Liver (tissue), 9 donors: ENCODE measurements around the gene CDH23. TPM values are rescaled to one million over a fixed set of nuclear protein-coding genes. Genes with fewer than 3 reads are reported as not detected.

Experiments
- DNase-seq: peaks from one replicate; pipeline ENCODE4 v3.0.0-alpha.2; 2017; ENCODE audit warnings: low spot score
- H3K27ac ChIP-seq, 2 donors: one replicate each; pipeline ENCODE4 v1.7.0; 2013; ENCODE audit warnings: inconsistent platforms in 2 of 2, low read length in 2 of 2, control low read depth in 1 of 2, low read depth in 1 of 2, mild to moderate bottlenecking in 1 of 2
- H3K27me3 ChIP-seq, 4 donors: one replicate each; pipeline versions ENCODE4 v1.6.1 to v1.7.0; 2013; ENCODE audit warnings: low read length in 3 of 4, inconsistent platforms in 1 of 4, mild to moderate bottlenecking in 1 of 4, moderate library complexity in 1 of 4; ENCODE audit not compliant: control insufficient read depth in 4 of 4, insufficient read depth in 4 of 4
- H3K36me3 ChIP-seq, 4 donors: one replicate each; pipeline versions ENCODE4 v1.6.1 to v1.7.0; 2013; ENCODE audit warnings: low read length in 3 of 4, mild to moderate bottlenecking in 3 of 4, low read depth in 1 of 4, moderate library complexity in 1 of 4; ENCODE audit not compliant: control insufficient read depth in 4 of 4, insufficient read depth in 3 of 4
- H3K4me1 ChIP-seq, 4 donors: one replicate each; pipeline versions ENCODE4 v1.6.1 to v1.7.0; 2013; ENCODE audit warnings: low read length in 3 of 4, mild to moderate bottlenecking in 3 of 4, moderate library complexity in 1 of 4; ENCODE audit not compliant: control insufficient read depth in 4 of 4, insufficient read depth in 4 of 4
- H3K4me3 ChIP-seq, 3 donors: one replicate each; pipeline versions ENCODE4 v1.6.1 to v1.7.0; 2013; ENCODE audit warnings: low read length in 3 of 3, control low read depth in 1 of 3, low read depth in 1 of 3, mild to moderate bottlenecking in 1 of 3
- H3K9ac ChIP-seq, 2 donors: one replicate each; pipeline ENCODE4 v1.7.0; 2013; ENCODE audit warnings: low read length in 2 of 2, mild to moderate bottlenecking in 2 of 2, moderate library complexity in 2 of 2, control low read depth in 1 of 2, low read depth in 1 of 2
- H3K9me3 ChIP-seq, 4 donors: one replicate each; pipeline versions ENCODE4 v1.6.1 to v1.7.0; 2013; ENCODE audit warnings: low read length in 3 of 4; ENCODE audit not compliant: control insufficient read depth in 4 of 4
- EGR1 ChIP-seq, 2 donors: IDR thresholded peaks; 2 replicates each; pipeline ENCODE4 v1.6.1; 2016 to 2018; ENCODE audit warnings: antibody characterized with exemption in 2 of 2, low read depth in 2 of 2
- FOXA1 ChIP-seq: IDR thresholded peaks from 2 replicates; pipeline ENCODE4 v1.6.1; 2016; ENCODE audit warnings: antibody characterized with exemption
- FOXA2 ChIP-seq: IDR thresholded peaks from 2 replicates; pipeline ENCODE4 v1.6.1; 2016; ENCODE audit warnings: antibody characterized with exemption
- GABPA ChIP-seq, 2 donors: IDR thresholded peaks in 1 of 2; conservative IDR thresholded peaks in 1 of 2; 2 replicates each; pipeline ENCODE4 v1.6.1; 2016; ENCODE audit warnings: antibody characterized with exemption in 2 of 2, mild to moderate bottlenecking in 1 of 2, moderate library complexity in 1 of 2
- HNF4A ChIP-seq, 2 donors: conservative IDR thresholded peaks; 2 replicates each; pipeline ENCODE4 v1.6.1; 2016; ENCODE audit warnings: antibody characterized with exemption in 2 of 2, mild to moderate bottlenecking in 2 of 2
- HNF4G ChIP-seq: IDR thresholded peaks from 2 replicates; pipeline ENCODE4 v1.6.1; 2016; ENCODE audit warnings: antibody characterized with exemption
- JUND ChIP-seq, 2 donors: IDR thresholded peaks; 2 replicates each; pipeline ENCODE4 v1.6.1; 2016; ENCODE audit warnings: antibody characterized with exemption in 2 of 2
- NR2F2 ChIP-seq: IDR thresholded peaks from 2 replicates; pipeline ENCODE4 v1.6.1; 2016; ENCODE audit warnings: antibody characterized with exemption
- RAD21 ChIP-seq, 2 donors: IDR thresholded peaks; 2 replicates each; pipeline ENCODE4 v1.6.1; 2016; ENCODE audit warnings: antibody characterized with exemption in 2 of 2, mild to moderate bottlenecking in 2 of 2
- RXRA ChIP-seq, 2 donors: IDR thresholded peaks; 2 replicates each; pipeline ENCODE4 v1.6.1; 2017 to 2018; ENCODE audit warnings: antibody characterized with exemption in 2 of 2, mild to moderate bottlenecking in 1 of 2
- SP1 ChIP-seq: IDR thresholded peaks from 2 replicates; pipeline ENCODE4 v1.6.1; 2018; ENCODE audit warnings: antibody characterized with exemption, mild to moderate bottlenecking
- TAF1 ChIP-seq: conservative IDR thresholded peaks from 2 replicates; pipeline ENCODE4 v1.6.1; 2016; ENCODE audit warnings: antibody characterized with exemption, mild to moderate bottlenecking
- YY1 ChIP-seq: IDR thresholded peaks from 2 replicates; pipeline ENCODE4 v1.6.1; 2016; ENCODE audit warnings: antibody characterized with exemption, mild to moderate bottlenecking
- WGBS: extraction: QIAGEN DNeasy Blood & Tissue Kit; methylation state at CpG from one replicate; pipeline ENCODE4 v1.1.7; 2013; 5-methylcytosine and 5-hydroxymethylcytosine counted together
- polyA plus RNA-seq, 2 donors: library from polyadenylated mRNA; stranded (reverse) in 1 of 2; unstranded in 1 of 2; fragments of 200-250 nt in 1 of 2; fragments of >200 nt in 1 of 2; fragmentation: Nextera tagmentation in 1 of 2; extraction: Ambion mirVana in 1 of 2; gene quantifications; one replicate each; pipeline versions ENCODE4 v1.2.1 to v1.2.3, GENCODE V29; 2013 to 2015
- total RNA-seq, 2 donors: library from RNA; depleted of rRNA; stranded (reverse); fragments of >200 nt; gene quantifications; one replicate each; pipeline ENCODE4 v1.2.3, GENCODE V29; 2014
- TF ChIP-seq, protein P1 (sequence below): IDR thresholded peaks from 2 replicates; pipeline ENCODE4 v1.6.1; 2016; ENCODE audit warnings: antibody characterized with exemption
- TF ChIP-seq, protein P2 (sequence below): fragments of 150-350 bp; IDR thresholded peaks from 2 replicates; pipeline ENCODE4 v1.5.1; 2017; ENCODE audit warnings: improper control_type of control experiment, low read depth, low read length; ENCODE audit not compliant: missing input control
- TF ChIP-seq, protein P3 (sequence below): IDR thresholded peaks from 2 replicates; pipeline ENCODE4 v1.6.1; 2016; ENCODE audit warnings: antibody characterized with exemption
- TF ChIP-seq, protein P4 (sequence below): IDR thresholded peaks from 2 replicates; pipeline ENCODE4 v1.6.1; 2016; ENCODE audit warnings: antibody characterized with exemption
- TF ChIP-seq, protein P5 (sequence below): IDR thresholded peaks from 2 replicates; pipeline ENCODE4 v1.6.1; 2016; ENCODE audit warnings: antibody characterized with exemption, mild to moderate bottlenecking
- donor health status: healthy.
- donor health status: healthy.
- donor health status: healthy.
- donor health status: healthy.
- donor health status: healthy.

CDH23 gene
- total and polyA plus RNA-seq, 4 donors = 1.5 to 4.7 (median 3.4) TPM

DNA sequence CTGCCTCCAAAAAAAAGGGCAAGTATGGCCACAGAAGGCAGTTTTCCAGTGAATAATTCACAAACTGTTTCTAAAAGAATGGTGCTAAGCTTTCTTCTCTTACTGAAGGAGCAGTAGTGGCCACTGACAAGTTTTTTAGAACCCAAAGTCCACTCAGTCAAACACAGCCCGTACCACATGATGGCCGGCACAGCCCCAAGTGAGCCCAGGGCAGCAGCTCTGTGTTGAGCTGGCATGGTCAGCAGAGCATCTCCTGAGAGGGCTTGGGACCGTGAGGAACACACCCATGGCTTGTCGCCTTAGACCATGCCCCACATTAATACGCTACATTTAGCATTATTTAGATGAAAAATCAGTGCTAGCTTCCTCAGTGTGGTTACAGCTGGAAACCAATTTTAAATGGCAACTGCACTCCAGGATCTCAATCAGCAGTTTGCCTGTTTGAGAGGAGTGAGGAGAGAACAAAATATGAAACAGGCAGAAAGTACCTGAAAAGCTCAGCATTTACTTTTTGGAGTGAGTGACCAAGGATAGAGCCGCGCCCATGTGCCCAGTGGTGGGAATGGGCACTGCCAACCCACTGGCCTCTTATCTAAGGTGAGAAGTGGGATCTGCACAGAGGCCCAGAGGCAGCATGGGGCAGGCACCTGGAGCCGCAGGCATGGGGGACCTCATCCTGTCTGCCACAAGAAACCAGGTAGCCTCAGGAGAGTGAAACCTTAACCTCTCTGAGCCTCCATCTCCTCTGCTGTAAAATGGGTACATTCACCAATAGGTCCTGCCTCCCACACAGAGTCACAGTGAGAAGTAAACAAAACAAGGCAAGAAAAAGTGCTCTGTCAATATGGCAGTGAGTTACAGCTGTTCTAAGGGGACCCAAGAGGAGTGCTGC is 437.0 kb downstream of the CDH23 start:
- no peak for TF ChIP-seq TAF1
- TF ChIP-seq HNF4A (conservative IDR thresholded peaks at IDR 0.05) = no peak
- TF ChIP-seq, protein P1, sequence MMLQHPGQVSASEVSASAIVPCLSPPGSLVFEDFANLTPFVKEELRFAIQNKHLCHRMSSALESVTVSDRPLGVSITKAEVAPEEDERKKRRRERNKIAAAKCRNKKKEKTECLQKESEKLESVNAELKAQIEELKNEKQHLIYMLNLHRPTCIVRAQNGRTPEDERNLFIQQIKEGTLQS = no peak
- TF ChIP-seq EGR1 (IDR thresholded peaks at IDR 0.05; ENCODE audit: low read depth in 2 of 2) = no peak
- TF ChIP-seq, protein P2, sequence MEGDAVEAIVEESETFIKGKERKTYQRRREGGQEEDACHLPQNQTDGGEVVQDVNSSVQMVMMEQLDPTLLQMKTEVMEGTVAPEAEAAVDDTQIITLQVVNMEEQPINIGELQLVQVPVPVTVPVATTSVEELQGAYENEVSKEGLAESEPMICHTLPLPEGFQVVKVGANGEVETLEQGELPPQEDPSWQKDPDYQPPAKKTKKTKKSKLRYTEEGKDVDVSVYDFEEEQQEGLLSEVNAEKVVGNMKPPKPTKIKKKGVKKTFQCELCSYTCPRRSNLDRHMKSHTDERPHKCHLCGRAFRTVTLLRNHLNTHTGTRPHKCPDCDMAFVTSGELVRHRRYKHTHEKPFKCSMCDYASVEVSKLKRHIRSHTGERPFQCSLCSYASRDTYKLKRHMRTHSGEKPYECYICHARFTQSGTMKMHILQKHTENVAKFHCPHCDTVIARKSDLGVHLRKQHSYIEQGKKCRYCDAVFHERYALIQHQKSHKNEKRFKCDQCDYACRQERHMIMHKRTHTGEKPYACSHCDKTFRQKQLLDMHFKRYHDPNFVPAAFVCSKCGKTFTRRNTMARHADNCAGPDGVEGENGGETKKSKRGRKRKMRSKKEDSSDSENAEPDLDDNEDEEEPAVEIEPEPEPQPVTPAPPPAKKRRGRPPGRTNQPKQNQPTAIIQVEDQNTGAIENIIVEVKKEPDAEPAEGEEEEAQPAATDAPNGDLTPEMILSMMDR = no peak
- TF ChIP-seq HNF4G = no peak
- no peak for TF ChIP-seq RXRA (IDR thresholded peaks at IDR 0.05)
- TF ChIP-seq, protein P3, sequence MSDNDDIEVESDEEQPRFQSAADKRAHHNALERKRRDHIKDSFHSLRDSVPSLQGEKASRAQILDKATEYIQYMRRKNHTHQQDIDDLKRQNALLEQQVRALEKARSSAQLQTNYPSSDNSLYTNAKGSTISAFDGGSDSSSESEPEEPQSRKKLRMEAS = no peak
- TF ChIP-seq, protein P4, sequence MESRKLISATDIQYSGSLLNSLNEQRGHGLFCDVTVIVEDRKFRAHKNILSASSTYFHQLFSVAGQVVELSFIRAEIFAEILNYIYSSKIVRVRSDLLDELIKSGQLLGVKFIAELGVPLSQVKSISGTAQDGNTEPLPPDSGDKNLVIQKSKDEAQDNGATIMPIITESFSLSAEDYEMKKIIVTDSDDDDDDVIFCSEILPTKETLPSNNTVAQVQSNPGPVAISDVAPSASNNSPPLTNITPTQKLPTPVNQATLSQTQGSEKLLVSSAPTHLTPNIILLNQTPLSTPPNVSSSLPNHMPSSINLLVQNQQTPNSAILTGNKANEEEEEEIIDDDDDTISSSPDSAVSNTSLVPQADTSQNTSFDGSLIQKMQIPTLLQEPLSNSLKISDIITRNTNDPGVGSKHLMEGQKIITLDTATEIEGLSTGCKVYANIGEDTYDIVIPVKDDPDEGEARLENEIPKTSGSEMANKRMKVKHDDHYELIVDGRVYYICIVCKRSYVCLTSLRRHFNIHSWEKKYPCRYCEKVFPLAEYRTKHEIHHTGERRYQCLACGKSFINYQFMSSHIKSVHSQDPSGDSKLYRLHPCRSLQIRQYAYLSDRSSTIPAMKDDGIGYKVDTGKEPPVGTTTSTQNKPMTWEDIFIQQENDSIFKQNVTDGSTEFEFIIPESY = no peak
- TF ChIP-seq SP1 = no peak
- no peak for TF ChIP-seq JUND (IDR thresholded peaks at IDR 0.05)
- no peak for TF ChIP-seq FOXA2
- no peak for TF ChIP-seq GABPA (IDR thresholded peaks at IDR 0.05 in 1 of 2, conservative IDR thresholded peaks at IDR 0.05 in 1 of 2)
- TF ChIP-seq, protein P5, sequence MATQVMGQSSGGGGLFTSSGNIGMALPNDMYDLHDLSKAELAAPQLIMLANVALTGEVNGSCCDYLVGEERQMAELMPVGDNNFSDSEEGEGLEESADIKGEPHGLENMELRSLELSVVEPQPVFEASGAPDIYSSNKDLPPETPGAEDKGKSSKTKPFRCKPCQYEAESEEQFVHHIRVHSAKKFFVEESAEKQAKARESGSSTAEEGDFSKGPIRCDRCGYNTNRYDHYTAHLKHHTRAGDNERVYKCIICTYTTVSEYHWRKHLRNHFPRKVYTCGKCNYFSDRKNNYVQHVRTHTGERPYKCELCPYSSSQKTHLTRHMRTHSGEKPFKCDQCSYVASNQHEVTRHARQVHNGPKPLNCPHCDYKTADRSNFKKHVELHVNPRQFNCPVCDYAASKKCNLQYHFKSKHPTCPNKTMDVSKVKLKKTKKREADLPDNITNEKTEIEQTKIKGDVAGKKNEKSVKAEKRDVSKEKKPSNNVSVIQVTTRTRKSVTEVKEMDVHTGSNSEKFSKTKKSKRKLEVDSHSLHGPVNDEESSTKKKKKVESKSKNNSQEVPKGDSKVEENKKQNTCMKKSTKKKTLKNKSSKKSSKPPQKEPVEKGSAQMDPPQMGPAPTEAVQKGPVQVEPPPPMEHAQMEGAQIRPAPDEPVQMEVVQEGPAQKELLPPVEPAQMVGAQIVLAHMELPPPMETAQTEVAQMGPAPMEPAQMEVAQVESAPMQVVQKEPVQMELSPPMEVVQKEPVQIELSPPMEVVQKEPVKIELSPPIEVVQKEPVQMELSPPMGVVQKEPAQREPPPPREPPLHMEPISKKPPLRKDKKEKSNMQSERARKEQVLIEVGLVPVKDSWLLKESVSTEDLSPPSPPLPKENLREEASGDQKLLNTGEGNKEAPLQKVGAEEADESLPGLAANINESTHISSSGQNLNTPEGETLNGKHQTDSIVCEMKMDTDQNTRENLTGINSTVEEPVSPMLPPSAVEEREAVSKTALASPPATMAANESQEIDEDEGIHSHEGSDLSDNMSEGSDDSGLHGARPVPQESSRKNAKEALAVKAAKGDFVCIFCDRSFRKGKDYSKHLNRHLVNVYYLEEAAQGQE = no peak
- TF ChIP-seq NR2F2 = no peak
- no peak for TF ChIP-seq RAD21 (IDR thresholded peaks at IDR 0.05)
- no peak for TF ChIP-seq FOXA1
- TF ChIP-seq YY1 = no peak
- H3K9me3 ChIP-seq = no peaks in the 10 kb centered on the region
- no peak overlapping the region for H3K27ac ChIP-seq
- no peak overlapping the region for H3K4me3 ChIP-seq
- H3K9ac ChIP-seq = no peak overlapping the region
- 95% methylated on average over 8 of the region's 8 CpGs for WGBS
- H3K4me1 ChIP-seq = peaks cover 9 to 48% (median 30%) of the 10 kb centered on the region in 4 donors
- no peaks in the 10 kb centered on the region for H3K27me3 ChIP-seq
- H3K36me3 ChIP-seq = peaks cover 13 to 39% (median 32%) of the 10 kb centered on the region in 4 donors
- DNase-seq = no peak
